Left lung (tissue), 10 donors: Measurements from ENCODE around the gene CTBP1. TPM values are rescaled to one million over a fixed set of nuclear protein-coding genes. Genes with fewer than 3 reads are reported as not detected.

Experiments used
- ATAC-seq: fragments of 200-7000 bp; cut with Tn5 transposase; one replicate; pipeline ENCODE4 v1.9.1; 2020; ENCODE audit warnings: moderate library complexity
- DNase-seq, 4 donors: peaks; one replicate each; pipeline ENCODE4 v3.0.0-alpha.2; 2013 to 2020
- H3K27ac ChIP-seq, 2 donors: fragments of 200-600 bp; sonication (generic) in 1 of 2; one replicate each; pipeline versions ENCODE4 v1.5.0 to v1.8.0; 2020 to 2021
- H3K27me3 ChIP-seq, 2 donors: fragments of 200-600 bp; sonication (generic) in 1 of 2; one replicate each; pipeline versions ENCODE4 v1.5.0 to v1.8.0; 2020 to 2021
- H3K36me3 ChIP-seq, 2 donors: fragments of 200-600 bp; sonication (generic) in 1 of 2; one replicate each; pipeline versions ENCODE4 v1.5.0 to v1.8.0; 2020 to 2021
- H3K4me1 ChIP-seq, 2 donors: fragments of 200-600 bp; one replicate each; pipeline ENCODE4 v1.8.0; 2021
- H3K4me3 ChIP-seq, 2 donors: fragments of 200-600 bp; sonication (generic) in 1 of 2; one replicate each; pipeline versions ENCODE4 v1.5.0 to v1.8.0; 2020 to 2021; ENCODE audit warnings: mild to moderate bottlenecking in 1 of 2
- H3K9me3 ChIP-seq, 2 donors: fragments of 200-600 bp; sonication (generic) in 1 of 2; one replicate each; pipeline versions ENCODE4 v1.5.0 to v1.8.0; 2020 to 2021
- intact Hi-C, 2 donors: fragments of 100-400 bp; cut with DNase I; formaldehyde crosslinking; loops; one replicate each; pipeline versions ENCODE4 v1.11.2 to v1.14.2; 2022
- polyA plus RNA-seq, 6 donors: library from polyadenylated mRNA; unstranded; fragments of 120-200 nt; gene quantifications; one replicate each; pipeline ENCODE4 v1.2.1, GENCODE V29; 2013; ENCODE audit not compliant: insufficient read length in 6 of 6
- total RNA-seq, 2 donors: library from RNA; stranded (reverse); fragmentation: NEBNext Ultra II Directional; extraction: Animal tissue kit (Norgen Biotek cat#: 25700); gene quantifications; one replicate each; pipeline ENCODE4 v1.2.1, GENCODE V29; 2021
- TF ChIP-seq, protein P1 (sequence below), 2 donors: fragments of 200-600 bp; sonication (generic) in 1 of 2; IDR thresholded peaks; one replicate each; pipeline versions ENCODE4 v1.5.0 to v1.8.0; 2021; ENCODE audit warnings: antibody characterized with exemption in 2 of 2
- donor health status: DM: no; HTN: yes; CAD: no.
- donor health status: DM: no; HTN: no; CAD: no.

The CTBP1 gene
- total and polyA plus RNA-seq, 8 donors, result 93.9 to 167 (median 122) TPM

DNA sequence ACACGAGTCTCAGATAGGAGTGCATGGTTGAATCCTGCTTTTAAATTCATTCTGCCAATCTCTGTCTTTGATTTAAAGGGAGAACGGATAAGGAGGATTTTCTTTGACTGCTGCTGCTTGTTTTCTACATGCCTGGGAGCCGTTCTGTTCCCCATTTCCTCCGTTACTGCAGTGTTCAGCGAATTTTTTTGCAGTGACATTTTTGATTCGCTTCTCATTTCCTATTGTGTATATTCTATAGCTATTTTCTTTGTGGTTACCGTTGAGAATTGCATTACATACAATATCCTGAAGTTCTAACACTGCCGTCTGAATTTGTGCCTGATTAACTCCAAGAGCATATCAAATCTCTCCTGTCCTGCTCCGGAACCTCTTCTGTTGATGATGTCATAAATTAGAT lies 25.9 kb upstream of the CTBP1 start:
- H3K4me1 ChIP-seq, result no peaks in the 10 kb centered on the region
- H3K9me3 ChIP-seq, result peaks cover 0 to under 1% of the 10 kb centered on the region in 2 donors
- H3K36me3 ChIP-seq, result no peaks in the 10 kb centered on the region
- intact Hi-C loops, result no loop called here
- TF ChIP-seq, protein P1, sequence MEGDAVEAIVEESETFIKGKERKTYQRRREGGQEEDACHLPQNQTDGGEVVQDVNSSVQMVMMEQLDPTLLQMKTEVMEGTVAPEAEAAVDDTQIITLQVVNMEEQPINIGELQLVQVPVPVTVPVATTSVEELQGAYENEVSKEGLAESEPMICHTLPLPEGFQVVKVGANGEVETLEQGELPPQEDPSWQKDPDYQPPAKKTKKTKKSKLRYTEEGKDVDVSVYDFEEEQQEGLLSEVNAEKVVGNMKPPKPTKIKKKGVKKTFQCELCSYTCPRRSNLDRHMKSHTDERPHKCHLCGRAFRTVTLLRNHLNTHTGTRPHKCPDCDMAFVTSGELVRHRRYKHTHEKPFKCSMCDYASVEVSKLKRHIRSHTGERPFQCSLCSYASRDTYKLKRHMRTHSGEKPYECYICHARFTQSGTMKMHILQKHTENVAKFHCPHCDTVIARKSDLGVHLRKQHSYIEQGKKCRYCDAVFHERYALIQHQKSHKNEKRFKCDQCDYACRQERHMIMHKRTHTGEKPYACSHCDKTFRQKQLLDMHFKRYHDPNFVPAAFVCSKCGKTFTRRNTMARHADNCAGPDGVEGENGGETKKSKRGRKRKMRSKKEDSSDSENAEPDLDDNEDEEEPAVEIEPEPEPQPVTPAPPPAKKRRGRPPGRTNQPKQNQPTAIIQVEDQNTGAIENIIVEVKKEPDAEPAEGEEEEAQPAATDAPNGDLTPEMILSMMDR (IDR thresholded peaks at IDR 0.05), result no peak
- ATAC-seq (no peak), DNase-seq (no peak)
- H3K27ac ChIP-seq, result no peak overlapping the region
- H3K27me3 ChIP-seq, result no peaks in the 10 kb centered on the region
- no peak overlapping the region for H3K4me3 ChIP-seq

DNA sequence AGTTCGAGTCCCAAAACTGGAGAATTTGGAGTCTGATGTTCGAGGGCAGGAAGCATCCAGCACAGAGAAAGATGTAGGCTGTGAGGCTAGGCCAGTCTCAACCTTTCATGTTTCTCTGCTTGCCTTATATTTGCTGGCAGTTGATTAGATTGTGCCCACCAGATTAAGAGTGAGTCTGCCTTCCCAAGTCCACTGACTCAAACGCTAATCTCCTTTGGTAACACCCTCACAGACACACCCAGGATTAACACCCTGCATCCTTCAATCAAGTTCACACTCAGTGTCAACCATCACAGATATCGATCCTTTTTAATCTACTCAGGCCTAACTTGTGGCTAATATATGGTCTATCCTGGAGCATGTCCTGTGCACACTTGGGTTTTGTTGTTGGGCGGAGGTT lies 22.8 kb upstream of the CTBP1 start:
- TF ChIP-seq, protein P1 (IDR thresholded peaks at IDR 0.05), result no peak
- Histone ChIP-seq H3K9me3 (peaks cover 0 to 13% of the 10 kb centered on the region in 2 donors), H3K27me3 (no peaks in the 10 kb centered on the region), H3K4me3 (no peak overlapping the region), H3K36me3 (no peaks in the 10 kb centered on the region), H3K27ac (no peak overlapping the region), H3K4me1 (no peaks in the 10 kb centered on the region)
- intact Hi-C loops, result no loop called here
- ATAC-seq (no peak), DNase-seq (no peak)

DNA sequence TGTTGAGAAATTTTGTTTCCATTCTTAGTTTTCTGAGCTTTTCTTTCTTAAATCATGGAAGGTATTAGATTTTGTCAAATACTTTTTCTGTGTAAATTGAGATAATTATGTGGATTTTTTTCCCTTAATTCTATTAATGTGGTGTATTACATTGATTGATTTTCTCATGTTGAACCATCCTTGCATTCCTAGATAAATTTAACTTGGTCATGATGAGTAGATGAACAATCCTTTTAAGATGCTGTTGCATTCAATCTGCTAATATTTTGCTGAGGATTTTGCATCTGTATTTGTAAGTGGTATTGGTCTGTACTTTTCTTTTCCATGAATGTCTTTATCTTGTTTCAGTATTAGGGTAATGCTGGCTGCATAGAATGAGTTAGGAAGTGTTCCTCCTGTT lies 20.3 kb upstream of the CTBP1 start:
- peaks cover 0 to 13% of the 10 kb centered on the region in 2 donors for H3K9me3 ChIP-seq

DNA sequence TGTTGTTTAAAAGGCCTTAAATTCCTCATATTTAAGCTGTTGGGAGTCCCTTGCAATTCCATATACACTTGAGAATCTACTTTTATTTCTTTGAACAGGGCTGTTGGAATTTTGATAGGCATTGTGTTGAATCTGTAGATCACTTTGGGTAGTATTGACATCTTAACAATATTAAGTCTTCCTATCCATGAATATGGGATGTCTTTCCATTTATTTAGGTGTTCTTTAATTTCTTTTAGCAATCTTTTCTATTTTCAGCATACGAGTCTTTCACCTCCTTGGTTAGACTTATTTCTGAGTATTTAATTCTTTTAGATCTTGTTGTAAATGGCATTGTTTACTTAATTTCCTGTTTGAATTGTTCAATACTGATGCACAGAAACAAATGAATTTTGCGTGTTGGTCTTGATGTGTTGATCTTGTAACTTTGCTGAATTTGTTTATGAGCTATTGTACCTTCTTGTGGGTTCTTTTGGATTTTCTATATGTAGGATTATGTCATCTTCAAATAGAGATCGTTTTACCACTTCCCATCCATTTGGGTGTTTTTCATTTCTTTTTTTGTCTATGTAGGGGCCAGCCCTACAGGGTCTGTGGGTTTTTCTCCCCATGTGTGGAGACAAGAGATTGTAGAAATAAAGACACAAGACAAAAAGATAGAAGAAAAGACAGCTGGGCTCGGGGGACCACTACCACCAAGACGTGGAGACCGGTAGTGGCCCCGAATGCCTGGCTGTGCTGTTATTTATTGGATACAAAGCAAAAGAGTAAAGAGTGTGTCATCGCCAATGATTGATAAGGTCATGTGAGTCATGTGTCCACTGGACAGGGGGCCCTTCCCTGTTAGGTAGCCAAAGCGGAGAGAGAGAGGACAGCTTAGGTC lies 18.2 kb upstream of the CTBP1 start:
- Histone ChIP-seq H3K27me3 (no peaks in the 10 kb centered on the region), H3K4me1 (no peaks in the 10 kb centered on the region), H3K36me3 (no peaks in the 10 kb centered on the region), H3K4me3 (no peak overlapping the region), H3K27ac (no peak overlapping the region), H3K9me3 (peaks cover 0 to 13% of the 10 kb centered on the region in 2 donors)
- TF ChIP-seq, protein P1 (IDR thresholded peaks at IDR 0.05), result no peak
- no peak for ATAC-seq
- intact Hi-C loops, result loop anchor here in 1 of 2 donors (10.0 kb wide), 1 partner anchor 132 kb away; no protein-coding TSS in a partner anchor
- DNase-seq, result no peak

More for the DNA sequence above, 20.3 kb upstream of the CTBP1 start:
- no peak for ATAC-seq
- Histone ChIP-seq H3K36me3 (no peaks in the 10 kb centered on the region), H3K27ac (no peak overlapping the region), H3K4me3 (no peak overlapping the region), H3K4me1 (no peaks in the 10 kb centered on the region), H3K27me3 (no peaks in the 10 kb centered on the region)
- TF ChIP-seq, protein P1 (IDR thresholded peaks at IDR 0.05), result no peak
- intact Hi-C loops, result loop anchor here in 1 of 2 donors (10.0 kb wide), 1 partner anchor 134 kb away; no protein-coding TSS in a partner anchor
- DNase-seq, result no peak

DNA sequence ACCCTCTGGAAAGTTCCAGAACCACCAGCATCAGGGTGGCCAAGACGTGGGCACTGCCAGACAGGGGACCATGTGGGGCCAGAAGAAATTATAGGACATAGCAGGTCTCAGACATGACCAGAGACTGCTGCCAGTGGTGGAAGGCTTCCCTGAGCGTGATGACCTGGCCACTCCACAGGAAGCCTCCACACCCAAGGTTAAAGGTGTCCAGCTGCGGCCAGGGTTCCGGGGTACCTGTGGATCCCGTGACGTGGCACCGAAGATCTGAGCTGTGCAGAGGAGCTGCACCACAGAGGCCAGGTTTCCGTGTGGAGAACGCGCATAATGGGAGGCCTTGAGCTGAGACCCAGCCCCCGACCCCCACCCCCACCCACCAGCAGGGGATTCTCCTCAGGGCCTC lies 16.4 kb upstream of the CTBP1 start:
- peaks cover 0 to 13% of the 10 kb centered on the region in 2 donors for H3K9me3 ChIP-seq
- no peaks in the 10 kb centered on the region for H3K4me1 ChIP-seq
- H3K27ac ChIP-seq, result no peak overlapping the region
- intact Hi-C loops, result loop anchor here in 1 of 2 donors (10.0 kb wide), 1 partner anchor 131 kb away; no protein-coding TSS in a partner anchor
- TF ChIP-seq, protein P1 (IDR thresholded peaks at IDR 0.05), result no peak
- H3K4me3 ChIP-seq, result no peak overlapping the region
- ATAC-seq, result no peak
- no peak for DNase-seq
- no peaks in the 10 kb centered on the region for H3K27me3 ChIP-seq
- H3K36me3 ChIP-seq, result no peaks in the 10 kb centered on the region
